WTC11 (cell line): Measurements from ENCODE around the gene SPINT1. TPM values are rescaled to one million over a fixed set of nuclear protein-coding genes. Genes with fewer than 3 reads are reported as not detected.
A peak's percentile ranks its signal among the peaks of the same experiment; 100 is the strongest.

Source experiments
- ATAC-seq: fragments of 200-7000 bp; cut with Tn5 transposase; 2 replicates; pipeline ENCODE4 v1.10.0; 2021; ENCODE audit warnings: mild to moderate bottlenecking, moderate library complexity
- CTCF ChIA-PET: fragments of 300-600 bp; sonication (Branson Sonifier 250); formaldehyde crosslinking; loops from one replicate; lab custom pipeline; 2021; ENCODE audit warnings: antibody characterized with exemption; lab: Charles Lee
- POLR2A ChIA-PET: fragments of 350-600 bp; sonication (Branson Sonifier 250); formaldehyde crosslinking; loops from one replicate; lab custom pipeline; 2021; ENCODE audit warnings: antibody characterized with exemption; lab: Charles Lee
- DNase-seq: peaks from one replicate; pipeline ENCODE4 v3.0.0; 2021; ENCODE audit warnings: low spot score
- H3K27ac Mint-ChIP-seq: 2 replicates; pipeline ENCODE4 v1.8.0; 2021; ENCODE audit warnings: mixed read lengths
- H3K27me3 Mint-ChIP-seq: 2 replicates; pipeline ENCODE4 v1.8.0; 2021; ENCODE audit warnings: low read depth, mild to moderate bottlenecking, moderate library complexity, mixed read lengths
- H3K36me3 Mint-ChIP-seq: 2 replicates; pipeline ENCODE4 v1.8.0; 2021; ENCODE audit warnings: mixed read lengths
- H3K4me1 Mint-ChIP-seq: 2 replicates; pipeline ENCODE4 v1.8.0; 2022; ENCODE audit warnings: mixed read lengths
- H3K4me3 Mint-ChIP-seq: 2 replicates; pipeline ENCODE4 v1.8.0; 2021; ENCODE audit warnings: mild to moderate bottlenecking, moderate library complexity, mixed read lengths
- H3K9me3 Mint-ChIP-seq: 2 replicates; pipeline ENCODE4 v1.8.0; 2021; ENCODE audit warnings: mixed read lengths
- ELF4 ChIP-seq: sonication (generic); formaldehyde crosslinking; IDR thresholded peaks from 2 replicates; pipeline ENCODE4 v1.8.1; 2022; ENCODE audit warnings: low read depth, mild to moderate bottlenecking, moderate library complexity, missing genetic modification reagents
- EMX1 ChIP-seq: fragments of 250-450 bp; sonication (Bioruptor Pico); IDR thresholded peaks from 2 replicates; pipeline ENCODE4 v1.8.0; 2021; ENCODE audit warnings: mild to moderate bottlenecking
- ETV6 ChIP-seq: sonication (generic); formaldehyde crosslinking; IDR thresholded peaks from 2 replicates; pipeline ENCODE4 v1.8.1; 2022; ENCODE audit warnings: mild to moderate bottlenecking, missing genetic modification reagents
- FOXP1 ChIP-seq: sonication (generic); formaldehyde crosslinking; IDR thresholded peaks from 2 replicates; pipeline ENCODE4 v1.8.0; 2022; ENCODE audit warnings: missing genetic modification reagents, mild to moderate bottlenecking, moderate library complexity, borderline replicate concordance
- HMGA2 ChIP-seq: fragments of 250-450 bp; sonication (Bioruptor Pico); IDR thresholded peaks from 2 replicates; pipeline ENCODE4 v1.4.0; 2021; ENCODE audit warnings: mild to moderate bottlenecking, moderate library complexity
- MYBL2 ChIP-seq: sonication (generic); formaldehyde crosslinking; IDR thresholded peaks from 2 replicates; pipeline ENCODE4 v1.8.1; 2023; ENCODE audit warnings: mild to moderate bottlenecking, moderate library complexity, missing genetic modification reagents
- NFYB ChIP-seq: sonication (generic); formaldehyde crosslinking; conservative IDR thresholded peaks from 2 replicates; pipeline ENCODE4 v1.8.0; 2022; ENCODE audit warnings: low read depth, missing genetic modification reagents
- TCF7 ChIP-seq: sonication (generic); formaldehyde crosslinking; IDR thresholded peaks from 2 replicates; pipeline ENCODE4 v1.8.0; 2022; ENCODE audit warnings: mild to moderate bottlenecking, low read depth, missing genetic modification reagents, moderate library complexity
- ZNF138 ChIP-seq: sonication (generic); formaldehyde crosslinking; conservative IDR thresholded peaks from 2 replicates; pipeline ENCODE4 v1.8.1; 2022; ENCODE audit warnings: mild to moderate bottlenecking, moderate library complexity, missing genetic modification reagents
- ZNF219 ChIP-seq: sonication (generic); formaldehyde crosslinking; IDR thresholded peaks from 2 replicates; pipeline ENCODE4 v1.8.0; 2023; ENCODE audit warnings: missing genetic modification reagents, mild to moderate bottlenecking, borderline replicate concordance
- ZNF317 ChIP-seq: sonication (generic); formaldehyde crosslinking; IDR thresholded peaks from 2 replicates; pipeline ENCODE4 v1.8.1; 2023; ENCODE audit warnings: low read depth, mild to moderate bottlenecking, moderate library complexity, missing genetic modification reagents, borderline replicate concordance
- ZNF396 ChIP-seq: fragments of 250-450 bp; sonication (Bioruptor Pico); IDR thresholded peaks from 2 replicates; pipeline ENCODE4 v1.8.0; 2021; ENCODE audit warnings: mild to moderate bottlenecking, moderate library complexity, borderline replicate concordance
- ZNF416 ChIP-seq: fragments of 250-450 bp; sonication (Bioruptor Pico); IDR thresholded peaks from 2 replicates; pipeline ENCODE4 v1.9.0; 2021; ENCODE audit warnings: mild to moderate bottlenecking, inconsistent platforms
- total RNA-seq: library from RNA; stranded (reverse); gene quantifications from 3 replicates; pipeline ENCODE4 v1.2.3, GENCODE V29; 2021
- TF ChIP-seq, protein P1 (sequence below): fragments of 250-450 bp; sonication (Bioruptor Pico); IDR thresholded peaks from 2 replicates; pipeline ENCODE4 v1.9.0; 2021; ENCODE audit warnings: mild to moderate bottlenecking
- TF ChIP-seq, protein P2 (sequence below): sonication (generic); formaldehyde crosslinking; IDR thresholded peaks from 2 replicates; pipeline ENCODE4 v1.8.1; 2023; ENCODE audit warnings: mild to moderate bottlenecking, missing genetic modification reagents, borderline replicate concordance
- TF ChIP-seq, protein P3 (sequence below): fragments of 250-450 bp; sonication (Bioruptor Pico); IDR thresholded peaks from 2 replicates; pipeline ENCODE4 v1.9.0; 2021; ENCODE audit warnings: mild to moderate bottlenecking
- TF ChIP-seq, protein P4 (sequence below): sonication (generic); formaldehyde crosslinking; IDR thresholded peaks from 2 replicates; pipeline ENCODE4 v1.8.0; 2023; ENCODE audit warnings: missing genetic modification reagents

SPINT1 gene
- total RNA-seq, 1 experiment from 2014 or later, result 140 TPM

DNA sequence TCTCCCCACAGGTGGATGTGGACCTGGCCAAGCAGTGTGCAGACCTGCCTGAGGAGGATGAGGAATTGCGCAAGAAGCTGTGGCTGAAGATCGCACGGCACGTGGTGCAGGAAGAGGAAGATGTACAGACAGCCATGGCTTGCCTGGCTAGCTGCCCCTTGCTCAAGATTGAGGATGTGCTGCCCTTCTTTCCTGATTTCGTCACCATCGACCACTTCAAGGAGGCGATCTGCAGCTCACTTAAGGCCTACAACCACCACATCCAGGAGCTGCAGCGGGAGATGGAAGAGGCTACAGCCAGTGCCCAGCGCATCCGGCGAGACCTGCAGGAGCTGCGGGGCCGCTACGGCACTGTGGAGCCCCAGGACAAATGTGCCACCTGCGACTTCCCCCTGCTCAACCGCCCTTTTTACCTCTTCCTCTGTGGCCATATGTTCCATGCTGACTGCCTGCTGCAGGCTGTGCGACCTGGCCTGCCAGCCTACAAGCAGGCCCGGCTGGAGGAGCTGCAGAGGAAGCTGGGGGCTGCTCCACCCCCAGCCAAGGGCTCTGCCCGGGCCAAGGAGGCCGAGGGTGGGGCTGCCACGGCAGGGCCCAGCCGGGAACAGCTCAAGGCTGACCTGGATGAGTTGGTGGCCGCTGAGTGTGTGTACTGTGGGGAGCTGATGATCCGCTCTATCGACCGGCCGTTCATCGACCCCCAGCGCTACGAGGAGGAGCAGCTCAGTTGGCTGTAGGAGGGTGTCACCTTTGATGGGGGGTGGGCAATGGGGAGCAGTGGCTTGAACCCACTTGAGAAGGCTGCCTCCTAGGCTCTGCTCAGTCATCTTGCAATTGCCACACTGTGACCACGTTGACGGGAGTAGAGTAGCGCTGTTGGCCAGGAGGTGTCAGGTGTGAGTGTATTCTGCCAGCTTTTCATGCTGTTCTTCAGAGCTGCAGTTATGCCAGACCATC is 59.0 kb downstream of the SPINT1 start (continued):
- TF ChIP-seq ELF4 (CRISPR knock-in tag) (no peak), ZNF138 (no peak), ETV6 (no peak), ZNF416 (no peak)
- TF ChIP-seq, protein P1, sequence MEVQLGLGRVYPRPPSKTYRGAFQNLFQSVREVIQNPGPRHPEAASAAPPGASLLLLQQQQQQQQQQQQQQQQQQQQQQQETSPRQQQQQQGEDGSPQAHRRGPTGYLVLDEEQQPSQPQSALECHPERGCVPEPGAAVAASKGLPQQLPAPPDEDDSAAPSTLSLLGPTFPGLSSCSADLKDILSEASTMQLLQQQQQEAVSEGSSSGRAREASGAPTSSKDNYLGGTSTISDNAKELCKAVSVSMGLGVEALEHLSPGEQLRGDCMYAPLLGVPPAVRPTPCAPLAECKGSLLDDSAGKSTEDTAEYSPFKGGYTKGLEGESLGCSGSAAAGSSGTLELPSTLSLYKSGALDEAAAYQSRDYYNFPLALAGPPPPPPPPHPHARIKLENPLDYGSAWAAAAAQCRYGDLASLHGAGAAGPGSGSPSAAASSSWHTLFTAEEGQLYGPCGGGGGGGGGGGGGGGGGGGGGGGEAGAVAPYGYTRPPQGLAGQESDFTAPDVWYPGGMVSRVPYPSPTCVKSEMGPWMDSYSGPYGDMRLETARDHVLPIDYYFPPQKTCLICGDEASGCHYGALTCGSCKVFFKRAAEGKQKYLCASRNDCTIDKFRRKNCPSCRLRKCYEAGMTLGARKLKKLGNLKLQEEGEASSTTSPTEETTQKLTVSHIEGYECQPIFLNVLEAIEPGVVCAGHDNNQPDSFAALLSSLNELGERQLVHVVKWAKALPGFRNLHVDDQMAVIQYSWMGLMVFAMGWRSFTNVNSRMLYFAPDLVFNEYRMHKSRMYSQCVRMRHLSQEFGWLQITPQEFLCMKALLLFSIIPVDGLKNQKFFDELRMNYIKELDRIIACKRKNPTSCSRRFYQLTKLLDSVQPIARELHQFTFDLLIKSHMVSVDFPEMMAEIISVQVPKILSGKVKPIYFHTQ, result no peak

DNA sequence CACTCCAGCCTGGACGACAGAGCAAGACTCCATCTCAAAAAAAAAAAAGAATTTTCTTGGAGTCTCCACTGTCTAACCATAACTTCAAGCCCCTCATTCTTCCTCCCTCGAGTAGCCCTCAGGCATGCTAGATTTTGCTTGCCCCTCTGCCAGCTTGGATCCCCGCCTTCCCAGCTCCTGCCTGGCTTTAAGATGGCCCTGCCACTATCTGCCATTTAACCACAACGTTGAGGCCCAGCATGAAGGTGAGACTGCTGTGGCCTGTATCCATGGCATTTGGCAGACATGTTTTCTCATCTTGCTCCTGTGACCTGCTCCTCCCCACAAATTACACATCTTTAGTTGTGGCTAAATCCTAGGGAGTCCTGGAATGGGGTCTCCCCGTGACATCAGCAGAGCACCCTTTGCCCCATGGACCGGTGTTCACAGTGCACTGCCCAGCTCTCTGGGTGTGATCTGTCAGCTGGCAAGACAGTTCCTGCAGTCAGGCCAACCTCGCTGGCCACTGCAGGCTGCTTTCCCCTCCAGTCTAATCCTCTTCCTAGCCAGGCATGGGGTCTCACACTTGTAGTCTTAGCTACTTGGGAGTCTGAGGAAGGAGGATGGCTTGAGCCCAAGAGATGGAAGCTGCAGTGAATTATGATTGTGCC is 60.8 kb downstream of the SPINT1 start:
- Mint-ChIP-seq H3K9me3 (no peaks in the 10 kb centered on the region), H3K27me3 (no peaks in the 10 kb centered on the region), H3K4me3 (no peak overlapping the region), H3K4me1 (peaks cover 3% of the 10 kb centered on the region; the same call in 1 of the 2 replicates), H3K27ac (0 out of 2 replicates have a peak overlapping the region, but pooled peaks have one; percentile 27)
- CTCF ChIA-PET, result interaction anchor here (0.6 to 7.8 kb wide), 41 partner anchors 8 to 1163 kb away, joined by 3 to 101 read pairs (median 5); partner anchors contain the start of genes CHAC1, DLL4, NUSAP1 and OIP5
- ATAC-seq, result no peak
- no peak for TF ChIP-seq ZNF317 (CRISPR knock-in tag)
- TF ChIP-seq MYBL2 (CRISPR knock-in tag), result no peak
- no peak for TF ChIP-seq NFYB
- TF ChIP-seq, protein P2, sequence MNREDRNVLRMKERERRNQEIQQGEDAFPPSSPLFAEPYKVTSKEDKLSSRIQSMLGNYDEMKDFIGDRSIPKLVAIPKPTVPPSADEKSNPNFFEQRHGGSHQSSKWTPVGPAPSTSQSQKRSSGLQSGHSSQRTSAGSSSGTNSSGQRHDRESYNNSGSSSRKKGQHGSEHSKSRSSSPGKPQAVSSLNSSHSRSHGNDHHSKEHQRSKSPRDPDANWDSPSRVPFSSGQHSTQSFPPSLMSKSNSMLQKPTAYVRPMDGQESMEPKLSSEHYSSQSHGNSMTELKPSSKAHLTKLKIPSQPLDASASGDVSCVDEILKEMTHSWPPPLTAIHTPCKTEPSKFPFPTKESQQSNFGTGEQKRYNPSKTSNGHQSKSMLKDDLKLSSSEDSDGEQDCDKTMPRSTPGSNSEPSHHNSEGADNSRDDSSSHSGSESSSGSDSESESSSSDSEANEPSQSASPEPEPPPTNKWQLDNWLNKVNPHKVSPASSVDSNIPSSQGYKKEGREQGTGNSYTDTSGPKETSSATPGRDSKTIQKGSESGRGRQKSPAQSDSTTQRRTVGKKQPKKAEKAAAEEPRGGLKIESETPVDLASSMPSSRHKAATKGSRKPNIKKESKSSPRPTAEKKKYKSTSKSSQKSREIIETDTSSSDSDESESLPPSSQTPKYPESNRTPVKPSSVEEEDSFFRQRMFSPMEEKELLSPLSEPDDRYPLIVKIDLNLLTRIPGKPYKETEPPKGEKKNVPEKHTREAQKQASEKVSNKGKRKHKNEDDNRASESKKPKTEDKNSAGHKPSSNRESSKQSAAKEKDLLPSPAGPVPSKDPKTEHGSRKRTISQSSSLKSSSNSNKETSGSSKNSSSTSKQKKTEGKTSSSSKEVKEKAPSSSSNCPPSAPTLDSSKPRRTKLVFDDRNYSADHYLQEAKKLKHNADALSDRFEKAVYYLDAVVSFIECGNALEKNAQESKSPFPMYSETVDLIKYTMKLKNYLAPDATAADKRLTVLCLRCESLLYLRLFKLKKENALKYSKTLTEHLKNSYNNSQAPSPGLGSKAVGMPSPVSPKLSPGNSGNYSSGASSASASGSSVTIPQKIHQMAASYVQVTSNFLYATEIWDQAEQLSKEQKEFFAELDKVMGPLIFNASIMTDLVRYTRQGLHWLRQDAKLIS, result no peak
- TF ChIP-seq ZNF219 (CRISPR knock-in tag), result no peak
- no peak for TF ChIP-seq FOXP1 (CRISPR knock-in tag)
- TF ChIP-seq TCF7 (CRISPR knock-in tag), result no peak
- TF ChIP-seq ZNF396 (CRISPR knock-in tag), result no peak
- TF ChIP-seq EMX1 (CRISPR knock-in tag), result no peak
- TF ChIP-seq, protein P3, sequence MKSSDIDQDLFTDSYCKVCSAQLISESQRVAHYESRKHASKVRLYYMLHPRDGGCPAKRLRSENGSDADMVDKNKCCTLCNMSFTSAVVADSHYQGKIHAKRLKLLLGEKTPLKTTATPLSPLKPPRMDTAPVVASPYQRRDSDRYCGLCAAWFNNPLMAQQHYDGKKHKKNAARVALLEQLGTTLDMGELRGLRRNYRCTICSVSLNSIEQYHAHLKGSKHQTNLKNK (CRISPR knock-in tag), result no peak
- TF ChIP-seq, protein P4, sequence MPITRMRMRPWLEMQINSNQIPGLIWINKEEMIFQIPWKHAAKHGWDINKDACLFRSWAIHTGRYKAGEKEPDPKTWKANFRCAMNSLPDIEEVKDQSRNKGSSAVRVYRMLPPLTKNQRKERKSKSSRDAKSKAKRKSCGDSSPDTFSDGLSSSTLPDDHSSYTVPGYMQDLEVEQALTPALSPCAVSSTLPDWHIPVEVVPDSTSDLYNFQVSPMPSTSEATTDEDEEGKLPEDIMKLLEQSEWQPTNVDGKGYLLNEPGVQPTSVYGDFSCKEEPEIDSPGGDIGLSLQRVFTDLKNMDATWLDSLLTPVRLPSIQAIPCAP (CRISPR knock-in tag), result no peak
- TF ChIP-seq HMGA2 (CRISPR knock-in tag), result no peak
- TF ChIP-seq, all 79 proteins: peak for 0
- H3K36me3 Mint-ChIP-seq, result peaks cover 23% of the 10 kb centered on the region
- POLR2A ChIA-PET, result interaction anchor here (0.6 to 1.0 kb wide), 3 partner anchors 37 to 140 kb away, joined by 3 to 4 read pairs (median 3); no protein-coding TSS in a partner anchor
- no peak for DNase-seq
